ACC112 (cell line): ENCODE data around the gene STX18.

Source experiments
- H2AFZ ChIP-seq: fragments of 200-600 bp; sonication (generic); one replicate; pipeline ENCODE4 v1.6.0; 2017; ENCODE audit warnings: antibody characterized with exemption, low read length; ENCODE audit not compliant: unreplicated experiment
- H3K27ac ChIP-seq: fragments of 200-600 bp; sonication (generic); 2 replicates; pipeline ENCODE4 v1.5.1; 2014; ENCODE audit warnings: low read depth, mild to moderate bottlenecking, antibody characterized with exemption, low read length, moderate library complexity
- H3K27me3 ChIP-seq: fragments of 200-600 bp; sonication (generic); 2 replicates; pipeline ENCODE4 v1.6.1; 2014; ENCODE audit warnings: mild to moderate bottlenecking, antibody characterized with exemption, low read length, moderate library complexity, mixed read lengths; ENCODE audit not compliant: insufficient read depth
- H3K36me3 ChIP-seq: fragments of 200-600 bp; sonication (generic); 2 replicates; pipeline ENCODE4 v1.6.1; 2016; ENCODE audit warnings: mild to moderate bottlenecking, antibody characterized with exemption, low read length, moderate library complexity, mixed read lengths; ENCODE audit not compliant: insufficient read depth
- H3K4me1 ChIP-seq: fragments of 200-600 bp; sonication (generic); one replicate; pipeline ENCODE4 v1.6.1; 2016; ENCODE audit warnings: low read length, mixed read lengths; ENCODE audit not compliant: insufficient read depth, unreplicated experiment, control insufficient read depth
- H3K4me3 ChIP-seq: fragments of 200-600 bp; sonication (generic); 2 replicates; pipeline ENCODE4 v1.5.1; 2014; ENCODE audit warnings: mild to moderate bottlenecking, low read depth, low read length
- H3K79me2 ChIP-seq: fragments of 200-600 bp; sonication (generic); one replicate; pipeline ENCODE4 v1.6.0; 2016; ENCODE audit warnings: low read length; ENCODE audit not compliant: control insufficient read depth, unreplicated experiment, insufficient read depth

Gene STX18

GRCh38 chr4:4401036-4401435 is 140.8 kb downstream of the STX18 start:
- no peaks in the 10 kb centered on the region for H3K36me3 ChIP-seq
- H3K27ac ChIP-seq = no peak overlapping the region
- H3K27me3 ChIP-seq = peaks cover 25% of the 10 kb centered on the region
- H3K4me1 ChIP-seq = peaks cover 8% of the 10 kb centered on the region
- no peak overlapping the region for H3K4me3 ChIP-seq
- no peaks in the 10 kb centered on the region for H3K79me2 ChIP-seq
- H2AFZ ChIP-seq = no peak overlapping the region

- Histone ChIP-seq H3K36me3 (no peaks in the 10 kb centered on the region), H3K4me1 (peaks cover 20% of the 10 kb centered on the region), H2AFZ (no peak overlapping the region), H3K27me3 (peaks cover 35% of the 10 kb centered on the region), H3K4me3 (no peak overlapping the region), H3K27ac (no peak overlapping the region), H3K79me2 (no peaks in the 10 kb centered on the region)
Measured at GRCh38 chr4:4398430-4398829, 143.4 kb downstream of the STX18 start.

- peaks cover 35% of the 10 kb centered on the region for H3K27me3 ChIP-seq
- no peak overlapping the region for H2AFZ ChIP-seq
- no peaks in the 10 kb centered on the region for H3K36me3 ChIP-seq
- no peak overlapping the region for H3K4me3 ChIP-seq
- H3K4me1 ChIP-seq = peaks cover 20% of the 10 kb centered on the region
- H3K27ac ChIP-seq = no peak overlapping the region
- H3K79me2 ChIP-seq = no peaks in the 10 kb centered on the region
Measured at GRCh38 chr4:4397441-4397819, 144.4 kb downstream of the STX18 start.

GRCh38 chr4:4396628-4397440 is 145.0 kb downstream of the STX18 start:
- Histone ChIP-seq H3K79me2 (no peaks in the 10 kb centered on the region), H3K27me3 (peaks cover 35% of the 10 kb centered on the region), H3K36me3 (no peaks in the 10 kb centered on the region), H3K27ac (no peak overlapping the region), H3K4me3 (no peak overlapping the region), H3K4me1 (peaks cover 20% of the 10 kb centered on the region), H2AFZ (no peak overlapping the region)

GRCh38 chr4:4395849-4396627 is 145.8 kb downstream of the STX18 start:
- no peak overlapping the region for H2AFZ ChIP-seq
- H3K36me3 ChIP-seq = no peaks in the 10 kb centered on the region
- H3K27me3 ChIP-seq = peaks cover 35% of the 10 kb centered on the region
- H3K27ac ChIP-seq = no peak overlapping the region
- H3K79me2 ChIP-seq = no peaks in the 10 kb centered on the region
- peaks cover 20% of the 10 kb centered on the region for H3K4me1 ChIP-seq
- no peak overlapping the region for H3K4me3 ChIP-seq

- Histone ChIP-seq H3K79me2 (no peaks in the 10 kb centered on the region), H3K4me1 (peaks cover 20% of the 10 kb centered on the region), H3K27me3 (peaks cover 35% of the 10 kb centered on the region), H2AFZ (no peak overlapping the region), H3K27ac (no peak overlapping the region), H3K36me3 (no peaks in the 10 kb centered on the region), H3K4me3 (no peak overlapping the region)
Measured at GRCh38 chr4:4395371-4395770, 146.5 kb downstream of the STX18 start.

GRCh38 chr4:4394644-4395043 is 147.2 kb downstream of the STX18 start:
- Histone ChIP-seq H3K27ac (no peak overlapping the region), H3K4me1 (peaks cover 20% of the 10 kb centered on the region), H3K36me3 (no peaks in the 10 kb centered on the region), H2AFZ (no peak overlapping the region), H3K79me2 (no peaks in the 10 kb centered on the region), H3K4me3 (no peak overlapping the region), H3K27me3 (peaks cover 28% of the 10 kb centered on the region)

- Histone ChIP-seq H3K36me3 (no peaks in the 10 kb centered on the region), H3K4me3 (no peak overlapping the region), H3K4me1 (peaks cover 20% of the 10 kb centered on the region), H3K79me2 (no peaks in the 10 kb centered on the region), H2AFZ (no peak overlapping the region), H3K27ac (no peak overlapping the region), H3K27me3 (peaks cover 31% of the 10 kb centered on the region)
Measured at GRCh38 chr4:4392501-4393183, 149.2 kb downstream of the STX18 start.

- no peak overlapping the region for H2AFZ ChIP-seq
- no peak overlapping the region for H3K27ac ChIP-seq
- H3K4me3 ChIP-seq = no peak overlapping the region
- H3K36me3 ChIP-seq = no peaks in the 10 kb centered on the region
- peaks cover 38% of the 10 kb centered on the region for H3K27me3 ChIP-seq
- H3K4me1 ChIP-seq = peaks cover 16% of the 10 kb centered on the region
- H3K79me2 ChIP-seq = no peaks in the 10 kb centered on the region
Measured at GRCh38 chr4:4391866-4392265, 150.0 kb downstream of the STX18 start.

GRCh38 chr4:4390515-4391240 is 151.2 kb downstream of the STX18 start:
- peaks cover 12% of the 10 kb centered on the region for H3K4me1 ChIP-seq
- H3K36me3 ChIP-seq = no peaks in the 10 kb centered on the region
- peaks cover 38% of the 10 kb centered on the region for H3K27me3 ChIP-seq
- H3K79me2 ChIP-seq = no peaks in the 10 kb centered on the region
- H3K27ac ChIP-seq = no peak overlapping the region
- no peak overlapping the region for H3K4me3 ChIP-seq
- no peak overlapping the region for H2AFZ ChIP-seq
